K562 (cell line): ENCODE results near the gene ACAA2. TPM values are rescaled to one million over a fixed set of nuclear protein-coding genes. Genes with fewer than 3 reads are reported as not detected.

Experiments
- ATAC-seq: fragments of 200-7000 bp; cut with Tn5 transposase; 3 replicates; pipeline ENCODE4 v1.9.1; 2020; ENCODE audit warnings: moderate library complexity
- BruUV-seq: library from RNA; stranded (reverse); fragments of 400-500 nt; replicated peaks from 2 replicates; lab custom pipeline; 2021; lab: Mats Ljungman, UMichigan
- CTCF ChIA-PET: fragments of 300-600 bp; formaldehyde crosslinking; extraction: SDS; loops from one replicate; lab custom pipeline; 2021; ENCODE audit warnings: low intra/inter-chr PET ratio; lab: Yijun Ruan, JAX
- POLR2A ChIA-PET: fragments of 300-600, 350-650 bp; sonication (Branson Sonifier 250); formaldehyde crosslinking; extraction: SDS; loops from one replicate; lab custom pipeline; 2021; ENCODE audit warnings: antibody characterized with exemption, inconsistent platforms; lab: Yijun Ruan, JAX
- DNase-seq, 4 experiments: peaks; one replicate each; pipeline versions ENCODE4 v3.0.0 to v3.0.0-alpha.2; 2011 to 2018; ENCODE audit warnings: low spot score in 3 of 4, mixed read lengths in 3 of 4; ENCODE audit errors: extremely low read depth in 1 of 4
- FAIRE-seq: peaks from 2 replicates; lab custom pipeline; 2011; peaks lifted over from hg19 to GRCh38; lab: Jason Lieb, UNC
- H2AFZ ChIP-seq: 2 replicates; pipeline ENCODE4 v1.6.0; 2011; ENCODE audit warnings: low read depth, low read length, control low read depth, inconsistent platforms
- H3K27ac ChIP-seq: fragments of 200-600 bp; 3 replicates; pipeline ENCODE4 v1.8.0; 2011; ENCODE audit warnings: low read depth, mild to moderate bottlenecking, control low read depth, inconsistent platforms, low read length, moderate library complexity, mixed read lengths; ENCODE audit errors: extremely low read depth
- H3K27me3 ChIP-seq, 2 experiments: fragments of 300-600 bp in 1 of 2; 2 replicates in 1 of 2; 3 replicates in 1 of 2; pipeline versions ENCODE4 v1.6.0 to v1.8.0; 2011; ENCODE audit warnings: inconsistent platforms in 2 of 2, low read length in 2 of 2, mild to moderate bottlenecking in 1 of 2, mixed read lengths in 1 of 2, moderate library complexity in 1 of 2; ENCODE audit not compliant: control insufficient read depth in 2 of 2, insufficient read depth in 2 of 2
- H3K36me3 ChIP-seq: fragments of 300-600 bp; 3 replicates; pipeline ENCODE4 v1.8.0; 2011; ENCODE audit warnings: mild to moderate bottlenecking, low read length, inconsistent platforms; ENCODE audit not compliant: control insufficient read depth, insufficient read depth
- H3K4me1 ChIP-seq, 2 experiments: fragments of 200-600 bp in 1 of 2; replicated peaks in 1 of 2; 2 replicates in 1 of 2; 3 replicates in 1 of 2; pipeline versions ENCODE4 v1.5.1 to v1.8.0; 2011; ENCODE audit warnings: inconsistent platforms in 2 of 2, low read length in 2 of 2, mild to moderate bottlenecking in 1 of 2, mixed read lengths in 1 of 2, moderate library complexity in 1 of 2; ENCODE audit not compliant: control insufficient read depth in 2 of 2, insufficient read depth in 2 of 2
- H3K4me2 ChIP-seq: 2 replicates; pipeline ENCODE4 v1.6.1; 2011; ENCODE audit warnings: low read length, control low read depth, inconsistent platforms, mixed read lengths; ENCODE audit not compliant: insufficient read depth
- H3K4me3 ChIP-seq: fragments of 200-600 bp; sonication (generic), shearing (Covaris generic); 2 replicates; pipeline ENCODE4 v1.5.1; 2016; ENCODE audit warnings: control low read depth, inconsistent platforms
- H3K79me2 ChIP-seq: fragments of 200-600 bp; 3 replicates; pipeline ENCODE4 v1.8.0; 2011; ENCODE audit warnings: low read length, inconsistent platforms; ENCODE audit not compliant: control insufficient read depth, insufficient read depth
- H3K9ac ChIP-seq, 2 experiments: 2 replicates each; pipeline versions ENCODE4 v1.6.0 to v1.6.1; 2011; ENCODE audit warnings: low read depth in 2 of 2, low read length in 2 of 2, control low read depth in 1 of 2, inconsistent platforms in 1 of 2, mild to moderate bottlenecking in 1 of 2, mixed read lengths in 1 of 2; ENCODE audit not compliant: insufficient read depth in 1 of 2
- H3K9me1 ChIP-seq: one replicate; pipeline ENCODE4 v1.6.0; 2011; ENCODE audit warnings: inconsistent platforms, mild to moderate bottlenecking, low read length, moderate library complexity; ENCODE audit not compliant: control insufficient read depth, insufficient read depth
- H3K9me3 ChIP-seq: replicated peaks from 2 replicates; pipeline ENCODE4 v1.5.1; 2011; ENCODE audit warnings: low read depth, low read length, inconsistent platforms; ENCODE audit not compliant: control insufficient read depth, insufficient read depth
- H4K20me1 ChIP-seq: replicated peaks from 2 replicates; pipeline ENCODE4 v1.6.1; 2011; ENCODE audit warnings: low read length, inconsistent platforms, mixed read lengths; ENCODE audit not compliant: control insufficient read depth, insufficient read depth
- AFF1 ChIP-seq, 2 experiments: fragments of 450-650 bp; IDR thresholded peaks; 2 replicates each; pipeline ENCODE4 v1.6.1; 2018; ENCODE audit warnings: mild to moderate bottlenecking in 2 of 2, low read depth in 1 of 2; ENCODE audit not compliant: partially characterized antibody in 2 of 2
- C11orf30 ChIP-seq: fragments of 450-650 bp; IDR thresholded peaks from 2 replicates; pipeline ENCODE4 v1.6.1; 2016; ENCODE audit warnings: low read depth, mild to moderate bottlenecking
- CBX3 ChIP-seq, 2 experiments: IDR thresholded peaks; 1 replicate in 1 of 2; 2 replicates in 1 of 2; pipeline ENCODE4 v1.6.1; 2012; ENCODE audit warnings: inconsistent platforms in 2 of 2, low read length in 2 of 2, borderline replicate concordance in 1 of 2, control low read depth in 1 of 2
- E2F6 ChIP-seq, 2 experiments: IDR thresholded peaks; 2 replicates each; pipeline ENCODE4 v1.6.1; 2011; ENCODE audit warnings: borderline replicate concordance in 1 of 2, control low read depth in 1 of 2, low read depth in 1 of 2, low read length in 1 of 2, mild to moderate bottlenecking in 1 of 2, mixed read lengths in 1 of 2, moderate library complexity in 1 of 2; ENCODE audit not compliant: insufficient read depth in 1 of 2, insufficient read length in 1 of 2, poor library complexity in 1 of 2, severe bottlenecking in 1 of 2; ENCODE audit errors: extremely low read depth in 1 of 2
- FOXP1 ChIP-seq: sonication (generic); formaldehyde crosslinking; IDR thresholded peaks from 2 replicates; pipeline ENCODE4 v1.8.0; 2022; ENCODE audit warnings: mild to moderate bottlenecking, missing genetic modification reagents
- MED1 ChIP-seq: sonication (generic); formaldehyde crosslinking; IDR thresholded peaks from 2 replicates; pipeline ENCODE4 v1.8.1; 2023; ENCODE audit warnings: missing genetic modification reagents, borderline replicate concordance
- MYC ChIP-seq, 2 experiments: fragments of 250-450 bp in 1 of 2; sonication (Bioruptor Pico) in 1 of 2; IDR thresholded peaks; 2 replicates each; pipeline versions ENCODE4 v1.5.1 to v1.6.1; 2012 to 2021; ENCODE audit warnings: low read depth in 2 of 2, borderline replicate concordance in 1 of 2, improper control_type of control experiment in 1 of 2, low read length in 1 of 2, mild to moderate bottlenecking in 1 of 2, moderate library complexity in 1 of 2
- PTBP1 ChIP-seq: fragments of 200-400 bp; formaldehyde crosslinking; IDR thresholded peaks from 2 replicates; pipeline ENCODE4 v1.6.1; 2017; ENCODE audit warnings: low read depth, low read length
- SRF ChIP-seq, 2 experiments: fragments of 250-450, 450-650 bp in 1 of 2; sonication (Bioruptor Pico) in 1 of 2; sonication (generic) in 1 of 2; formaldehyde crosslinking; IDR thresholded peaks; 2 replicates each; pipeline versions ENCODE4 v1.5.0 to v1.5.1; 2020 to 2022; ENCODE audit warnings: mild to moderate bottlenecking in 1 of 2, missing genetic modification reagents in 1 of 2
- ZBED1 ChIP-seq: IDR thresholded peaks from 2 replicates; pipeline ENCODE4 v1.6.1; 2014
- ZFP91 ChIP-seq: sonication (generic); formaldehyde crosslinking; IDR thresholded peaks from 2 replicates; pipeline ENCODE4 v1.8.0; 2022; ENCODE audit warnings: mild to moderate bottlenecking, missing genetic modification reagents
- ZNF444 ChIP-seq: fragments of 250-450 bp; sonication (Bioruptor Pico); IDR thresholded peaks from 2 replicates; pipeline ENCODE4 v1.4.0; 2020; ENCODE audit warnings: mild to moderate bottlenecking, moderate library complexity
- WGBS: fragments of 100-300 bp; shearing (Covaris generic); methylation state at CpG from one replicate; pipeline ENCODE4 v1.1.6; 2016; ENCODE audit warnings: low coverage, mixed read lengths; ENCODE audit not compliant: insufficient coverage; ENCODE audit errors: missing lambda C conversion rate; 5-methylcytosine and 5-hydroxymethylcytosine counted together
- in situ Hi-C: fragments of 300-500 bp; cut with MboI; formaldehyde crosslinking; loops from 4 replicates; pipeline ENCODE4 v1.15.0; 2018; ENCODE audit warnings: inconsistent platforms, mixed read lengths
- intact Hi-C: fragments of 100-400 bp; cut with micrococcal nuclease; formaldehyde crosslinking; loops from 2 replicates; pipeline ENCODE4 v1.14.2; 2022
- polyA plus RNA-seq, 8 experiments: library from polyadenylated mRNA; depleted of rRNA in 4 of 8; stranded (reverse) in 5 of 8; unstranded in 3 of 8; fragments of >200 nt; fragmentation: Nextera tagmentation in 2 of 8; fragmentation: Illumina TruSeq in 1 of 8; extraction: Ambion mirVana in 2 of 8; extraction: Trizol in 1 of 8; gene quantifications; 2 replicates each; pipeline versions ENCODE4 v1.2.1 to v1.2.3, GENCODE V29; 2011 to 2014; ENCODE audit warnings: inconsistent platforms in 1 of 8, missing spikeins in 1 of 8
- total RNA-seq, 7 experiments: library from RNA; depleted of rRNA in 6 of 7; stranded (reverse); fragments of >200 nt in 6 of 7; fragmentation: Illumina TruSeq in 2 of 7; extraction: Trizol in 2 of 7; gene quantifications; 2 replicates each; pipeline versions ENCODE4 v1.2.1 to v1.2.3, GENCODE V29; 2011 to 2021; ENCODE audit warnings: low replicate concordance in 1 of 7

The ACAA2 gene
- total and polyA plus RNA-seq, 9 of the 15 experiments (the other 6 are each of a cell fraction or from before 2014, with no cell fraction given), result 13.2 to 31.5 (median 21.7) TPM

- no peak for TF ChIP-seq ZFP91 (CRISPR knock-in tag)
- TF ChIP-seq AFF1 (IDR thresholded peaks at IDR 0.05; ENCODE audit: low read depth in 1 of 2, partially characterized antibody in 2 of 2), result no peak
- no peak for TF ChIP-seq PTBP1
Observed at GRCh38 chr18:49848115-49848514, 34.8 kb upstream of the ACAA2 start (continued).

GRCh38 chr18:49847524-49847923 lies 34.2 kb upstream of the ACAA2 start:
- Histone ChIP-seq H3K9ac (no peak overlapping the region), H3K27me3 (peaks cover 0 to 32% of the 10 kb centered on the region in 2 experiments; a peak in 3 of 5 replicates), H3K79me2 (no peaks in the 10 kb centered on the region), H3K4me2 (no peak overlapping the region), H4K20me1 (no peaks in the 10 kb centered on the region), H3K4me3 (no peak overlapping the region), H2AFZ (no peak overlapping the region), H3K9me1 (no peaks in the 10 kb centered on the region), H3K27ac (no peak overlapping the region), H3K36me3 (no peaks in the 10 kb centered on the region), H3K9me3 (no peaks in the 10 kb centered on the region), H3K4me1 (no peaks in the 10 kb centered on the region; a peak in 1 of 5 replicates)
- no peak for DNase-seq
- ChIA-PET POLR2A (interaction anchor here (0.8 kb wide), 1 partner anchor 10 kb away, joined by 3 read pairs; no protein-coding TSS in a partner anchor), CTCF (no interaction called here)
- no TSS peak for BruUV-seq
- intact Hi-C loops (no loop called here), in situ Hi-C loops (no loop called here)
- 2% methylated on average over 7 of the region's 8 CpGs for WGBS
- no peak for ATAC-seq
- FAIRE-seq, result no peak
- no peak for TF ChIP-seq SRF (CRISPR knock-in tag; IDR thresholded peaks at IDR 0.05)
- TF ChIP-seq CBX3 (IDR thresholded peaks at IDR 0.05; ENCODE audit: borderline replicate concordance in 1 of 2, low read length in 2 of 2), result no peak
- TF ChIP-seq FOXP1 (CRISPR knock-in tag), result no peak
- no peak for TF ChIP-seq ZNF444 (CRISPR knock-in tag)
- TF ChIP-seq MED1 (CRISPR knock-in tag), result no peak
- TF ChIP-seq ZBED1, result no peak
- no peak for TF ChIP-seq E2F6 (IDR thresholded peaks at IDR 0.05; ENCODE audit: borderline replicate concordance in 1 of 2, extremely low read depth in 1 of 2, insufficient read depth in 1 of 2, insufficient read length in 1 of 2, low read depth in 1 of 2, low read length in 1 of 2, poor library complexity in 1 of 2, severe bottlenecking in 1 of 2)
- TF ChIP-seq C11orf30, result no peak
- TF ChIP-seq MYC (IDR thresholded peaks at IDR 0.05; ENCODE audit: low read depth, low read length), result no peak
- TF ChIP-seq MYC (CRISPR knock-in tag; IDR thresholded peaks at IDR 0.05; ENCODE audit: borderline replicate concordance, low read depth), result no peak
